Tibial artery (tissue), 4 donors: ENCODE measurements around the gene CFAP221.

Source experiments
- DNase-seq, 2 donors: peaks; one replicate each; pipeline ENCODE4 v3.0.0-alpha.2; 2019
- H3K27ac ChIP-seq, 2 donors: fragments of 200-600 bp; sonication (generic) in 1 of 2; 1 replicate in 1 of 2; 2 replicates in 1 of 2; pipeline ENCODE4 v1.5.1; 2018 to 2019; ENCODE audit warnings: mild to moderate bottlenecking in 1 of 2
- H3K27me3 ChIP-seq, 2 donors: fragments of 200-600 bp; sonication (generic) in 1 of 2; one replicate each; pipeline versions ENCODE4 v1.5.1 to v1.6.0; 2016 to 2019
- H3K36me3 ChIP-seq, 3 donors: fragments of 200-600 bp; sonication (generic) in 2 of 3; one replicate each; pipeline ENCODE4 v1.5.1; 2016 to 2019; ENCODE audit warnings: mild to moderate bottlenecking in 2 of 3
- H3K4me1 ChIP-seq, 4 donors: fragments of 200-600 bp; sonication (generic) in 2 of 4; 1 replicate in 3 of 4; 2 replicates in 1 of 4; pipeline ENCODE4 v1.5.1; 2016 to 2019
- H3K4me3 ChIP-seq, 2 donors: fragments of 200-600 bp; sonication (generic) in 1 of 2; 1 replicate in 1 of 2; 2 replicates in 1 of 2; pipeline ENCODE4 v1.5.1; 2018 to 2019; ENCODE audit warnings: mild to moderate bottlenecking in 2 of 2
- H3K9me3 ChIP-seq, 3 donors: fragments of 200-600 bp; sonication (generic) in 1 of 3; one replicate each; pipeline ENCODE4 v1.5.1; 2016 to 2019
- CTCF ChIP-seq, 2 experiments: fragments of 200-600 bp in 1 of 2; fragments of 450-650 bp in 1 of 2; IDR thresholded peaks; one replicate each; pipeline ENCODE4 v1.5.1; 2017 to 2019; ENCODE audit warnings: antibody characterized with exemption in 2 of 2, mild to moderate bottlenecking in 1 of 2, moderate library complexity in 1 of 2
- intact Hi-C: fragments of 100-400 bp; cut with DNase I; formaldehyde crosslinking; loops from one replicate; pipeline ENCODE4 v1.15.0; 2023; ENCODE audit warnings: low total_unique reads

CFAP221 gene

GRCh38 chr2:119698246-119698645, 154.0 kb downstream of the CFAP221 start:
- Histone ChIP-seq H3K27me3 (peaks cover 0 to 6% of the 10 kb centered on the region in 2 donors), H3K36me3 (no peaks in the 10 kb centered on the region), H3K27ac (no peak overlapping the region), H3K9me3 (no peaks in the 10 kb centered on the region), H3K4me3 (no peak overlapping the region), H3K4me1 (peaks cover 0 to 21% (median 2%) of the 10 kb centered on the region in 4 donors)
- TF ChIP-seq CTCF (IDR thresholded peaks at IDR 0.05), result no peak
- intact Hi-C loops, result no loop called here
- DNase-seq, result no peak

- intact Hi-C loops, result no loop called here
- H3K36me3 ChIP-seq, result no peaks in the 10 kb centered on the region
- peaks cover 0 to 6% of the 10 kb centered on the region in 2 donors for H3K27me3 ChIP-seq
- no peak overlapping the region for H3K27ac ChIP-seq
- no peak overlapping the region for H3K4me3 ChIP-seq
- TF ChIP-seq CTCF (IDR thresholded peaks at IDR 0.05), result no peak
- no peaks in the 10 kb centered on the region for H3K9me3 ChIP-seq
- H3K4me1 ChIP-seq, result peaks cover 0 to 21% (median 2%) of the 10 kb centered on the region in 4 donors
- no peak for DNase-seq
These were observed 154.9 kb downstream of the CFAP221 start for GRCh38 chr2:119699016-119699606.

GRCh38 chr2:119700866-119701265, 156.6 kb downstream of the CFAP221 start:
- Histone ChIP-seq H3K4me3 (no peak overlapping the region), H3K36me3 (no peaks in the 10 kb centered on the region), H3K4me1 (peaks cover 0 to 14% (median 2%) of the 10 kb centered on the region in 4 donors), H3K9me3 (no peaks in the 10 kb centered on the region), H3K27me3 (peaks cover 0 to 3% of the 10 kb centered on the region in 2 donors), H3K27ac (no peak overlapping the region)
- DNase-seq, result no peak
- TF ChIP-seq CTCF (IDR thresholded peaks at IDR 0.05), result no peak
- intact Hi-C loops, result loop anchor here (10.0 kb wide), 1 partner anchor 474 kb away; no protein-coding TSS in a partner anchor

GRCh38 chr2:119701352-119701751, 157.1 kb downstream of the CFAP221 start:
- no peaks in the 10 kb centered on the region for H3K9me3 ChIP-seq
- no peak for TF ChIP-seq CTCF (IDR thresholded peaks at IDR 0.05)
- intact Hi-C loops, result loop anchor here (10.0 kb wide), 1 partner anchor 473 kb away; no protein-coding TSS in a partner anchor
- DNase-seq, result no peak
- no peak overlapping the region for H3K4me3 ChIP-seq
- H3K27me3 ChIP-seq, result no peaks in the 10 kb centered on the region
- H3K36me3 ChIP-seq, result no peaks in the 10 kb centered on the region
- no peak overlapping the region for H3K27ac ChIP-seq
- peaks cover 0 to 14% (median 2%) of the 10 kb centered on the region in 4 donors for H3K4me1 ChIP-seq

- Histone ChIP-seq H3K36me3 (no peaks in the 10 kb centered on the region), H3K27me3 (no peaks in the 10 kb centered on the region), H3K4me1 (peaks cover 0 to 14% (median 2%) of the 10 kb centered on the region in 4 donors), H3K4me3 (no peak overlapping the region), H3K27ac (no peak overlapping the region), H3K9me3 (no peaks in the 10 kb centered on the region)
- no peak for DNase-seq
- no peak for TF ChIP-seq CTCF (IDR thresholded peaks at IDR 0.05)
- intact Hi-C loops, result loop anchor here (10.0 kb wide), 1 partner anchor 472 kb away; no protein-coding TSS in a partner anchor
These were observed 158.1 kb downstream of the CFAP221 start for GRCh38 chr2:119702203-119702917.
